HG03457 (cell line): Measurements from ENCODE around the gene CYTL1.
"Not testable (repeated sequence)": the region's sequence is repeated elsewhere in the genome, so short reads cannot be mapped to it uniquely, and the experiment has no call there.

Source experiments
- ATAC-seq: cut with Tn5 transposase; IDR thresholded peaks from one replicate; pipeline ENCODE4 v1.9.1; 2021; ENCODE audit warnings: moderate number of reproducible peaks; ENCODE audit not compliant: unreplicated experiment

The CYTL1 gene

DNA sequence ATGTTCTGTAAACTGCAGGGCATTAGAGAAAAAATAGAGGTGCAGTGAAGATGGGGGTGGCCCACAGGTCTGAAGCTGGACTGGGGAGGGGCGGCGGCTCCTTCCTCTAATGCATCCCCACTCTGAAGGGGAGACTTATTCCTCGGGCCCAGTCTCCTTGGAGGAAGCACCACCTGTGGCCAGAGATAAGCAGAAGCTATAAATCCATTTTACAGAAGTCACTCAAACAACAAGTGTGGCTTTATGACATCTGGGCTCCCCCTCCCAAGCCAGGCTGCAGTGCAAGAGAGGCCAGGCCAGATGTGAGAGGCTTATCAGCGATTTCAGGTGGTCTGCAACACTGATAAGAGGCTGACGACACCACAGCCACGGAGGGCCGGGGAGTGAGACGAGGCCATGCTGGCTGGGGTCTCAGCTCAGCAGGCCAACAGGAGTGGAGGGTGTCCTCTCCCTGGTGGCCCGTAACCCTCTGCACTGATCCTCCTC lies 15.8 kb downstream of the CYTL1 start:
- no peak for ATAC-seq

GRCh38 chr4:5001641-5002040 lies 17.6 kb downstream of the CYTL1 start:
- not testable (repeated sequence) for ATAC-seq

GRCh38 chr4:4996935-4997334 lies 22.3 kb downstream of the CYTL1 start:
- ATAC-seq: not testable (repeated sequence)

GRCh38 chr4:4995908-4996265 lies 23.4 kb downstream of the CYTL1 start:
- ATAC-seq: no peak

- ATAC-seq: no peak
Observed at GRCh38 chr4:4995103-4995907, 24.0 kb downstream of the CYTL1 start.

DNA sequence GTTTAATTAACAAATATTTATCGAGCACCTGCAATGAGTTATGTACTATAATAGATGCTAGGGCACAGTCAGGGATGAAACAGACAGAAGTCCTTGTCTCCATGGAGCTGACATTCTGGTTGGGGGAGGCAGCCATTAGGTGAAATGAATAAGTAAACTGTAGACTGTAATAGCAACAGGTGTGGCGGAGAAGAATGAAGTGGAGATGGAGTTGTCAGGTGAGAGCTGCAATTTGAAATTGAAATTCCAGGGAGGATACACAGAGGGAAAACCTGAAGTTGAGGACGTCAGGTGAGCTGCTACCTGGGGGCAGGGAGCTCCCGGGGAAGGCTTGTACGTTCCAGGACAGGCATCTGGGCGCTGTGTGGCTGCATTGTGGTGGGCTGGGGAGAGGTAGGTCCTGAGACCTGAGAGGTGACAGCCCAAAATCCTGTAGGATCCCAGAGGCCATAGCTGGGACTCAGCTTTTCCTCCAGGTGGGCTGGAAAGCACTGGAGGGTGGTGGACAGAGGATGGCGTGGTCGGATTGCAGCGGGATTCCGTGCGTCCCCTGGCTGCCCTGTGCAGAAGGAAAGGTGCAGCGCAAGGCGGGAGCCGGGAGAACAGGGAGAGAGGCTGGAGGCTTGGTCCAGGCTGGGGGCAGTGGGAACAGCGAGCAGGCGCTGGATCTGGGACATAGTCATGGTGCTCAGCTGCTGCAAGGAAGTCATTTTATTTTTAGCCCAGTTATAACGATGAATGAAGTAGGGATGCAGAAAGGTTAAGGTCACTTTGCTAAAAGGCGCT lies 24.8 kb downstream of the CYTL1 start:
- no peak for ATAC-seq

GRCh38 chr4:4992833-4993232 lies 26.4 kb downstream of the CYTL1 start:
- ATAC-seq: no peak

DNA sequence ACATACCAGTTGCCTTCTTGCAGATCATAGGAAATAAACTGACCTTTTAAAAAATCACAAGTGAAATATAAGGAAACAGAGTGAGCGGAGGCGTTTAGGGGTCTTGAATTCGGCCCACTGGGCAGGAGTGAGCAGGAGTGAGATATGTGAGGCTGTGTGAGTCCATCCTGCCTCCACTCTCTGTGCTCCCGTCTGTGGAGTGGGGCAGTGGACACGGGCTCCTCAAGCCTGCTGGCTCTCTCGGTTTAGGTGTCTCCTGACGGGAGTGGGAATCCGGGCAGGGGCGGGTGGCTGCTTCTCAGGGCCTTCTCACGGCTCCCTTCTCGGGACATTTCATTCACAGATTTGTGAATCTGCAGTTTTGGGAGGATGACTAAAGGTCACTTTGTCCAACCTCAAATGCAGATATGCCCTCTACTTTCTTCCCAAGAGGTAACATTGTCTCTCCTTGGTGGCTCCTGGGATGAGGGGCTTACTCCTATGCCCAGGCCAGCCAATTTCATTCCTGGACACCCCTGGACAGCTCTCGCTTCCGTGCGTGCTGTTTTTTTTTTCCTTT lies 27.6 kb downstream of the CYTL1 start:
- no peak for ATAC-seq

DNA sequence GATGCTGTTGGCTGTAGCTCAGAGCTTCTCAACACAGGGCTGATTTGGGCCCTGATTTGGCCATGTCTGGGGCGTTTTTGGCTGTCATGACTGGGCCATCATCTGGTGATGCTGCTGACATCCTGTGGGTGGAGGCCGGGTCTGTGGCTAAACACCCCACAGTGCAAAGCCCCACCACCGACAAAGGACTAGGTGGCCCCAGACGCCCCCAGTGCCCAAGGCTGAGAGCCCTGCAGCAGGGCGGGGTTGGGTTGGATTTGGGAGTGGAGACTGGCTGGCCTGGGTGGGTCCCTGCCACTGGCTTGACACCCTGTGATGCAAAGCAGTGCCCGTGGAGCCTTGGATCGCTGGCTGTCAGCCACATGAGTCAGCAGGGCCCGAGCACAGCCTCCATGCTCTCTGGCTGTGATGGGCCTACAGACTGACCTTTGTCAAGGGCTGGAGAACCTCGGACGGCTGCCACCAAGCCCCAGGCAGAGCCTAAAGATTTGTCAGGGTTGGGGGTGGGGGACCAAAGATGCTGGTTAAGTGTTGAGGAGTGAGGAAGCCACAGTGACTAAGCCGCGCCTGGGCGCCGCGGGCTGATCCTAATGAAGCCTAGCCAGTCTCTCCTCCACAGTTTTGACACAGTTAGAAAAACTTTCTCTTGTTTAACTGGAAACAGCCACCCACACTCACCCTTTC lies 28.3 kb downstream of the CYTL1 start:
- ATAC-seq: no peak

- no peak for ATAC-seq
Observed at GRCh38 chr4:4990329-4990728, 28.9 kb downstream of the CYTL1 start.

- no peak for ATAC-seq
Observed at GRCh38 chr4:4989083-4989622, 30.1 kb downstream of the CYTL1 start.

DNA sequence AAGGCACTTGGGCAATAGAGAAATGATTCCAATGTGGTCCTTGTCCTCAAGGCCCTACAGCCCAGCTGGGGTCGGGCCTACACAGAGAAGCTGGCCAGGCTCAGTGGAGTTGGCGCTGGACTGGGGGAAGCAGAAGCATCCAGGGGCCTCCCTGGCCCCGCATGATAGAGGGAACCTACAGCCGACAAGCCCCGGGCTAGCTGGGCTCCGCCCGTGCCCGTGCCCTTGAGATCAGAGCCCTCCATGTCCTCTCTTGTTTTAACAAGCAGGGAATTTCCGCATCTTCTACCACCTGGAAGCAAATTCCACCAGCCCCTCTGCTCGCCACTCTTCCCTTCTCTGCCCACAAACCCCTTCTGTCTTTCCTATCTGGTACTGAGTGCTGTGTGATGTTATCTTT lies 31.6 kb downstream of the CYTL1 start:
- ATAC-seq: no peak

DNA sequence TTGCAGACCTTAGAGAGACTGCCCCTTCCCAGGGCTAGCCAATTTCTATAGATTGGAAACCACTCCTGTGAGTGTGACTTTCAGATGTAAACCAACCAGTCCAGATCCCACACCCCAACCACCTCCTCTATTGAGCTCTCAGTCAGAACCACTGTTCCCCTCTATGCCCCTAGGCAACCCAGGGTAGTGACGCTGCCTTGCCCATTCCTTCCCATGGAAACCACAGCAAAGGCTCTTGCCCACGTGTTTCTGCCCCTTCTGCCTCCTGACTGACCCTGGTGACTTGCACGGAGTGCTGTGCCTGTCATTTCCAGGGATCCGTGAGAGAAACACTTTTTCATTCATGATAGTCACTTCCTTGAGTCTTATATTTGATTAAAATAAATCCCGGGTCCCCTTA lies 32.4 kb downstream of the CYTL1 start:
- no peak for ATAC-seq

- no peak for ATAC-seq
Observed at GRCh38 chr4:4985844-4986243, 33.4 kb downstream of the CYTL1 start.

GRCh38 chr4:4985036-4985435 lies 34.2 kb downstream of the CYTL1 start:
- ATAC-seq: no peak

GRCh38 chr4:4984186-4984585 lies 35.1 kb downstream of the CYTL1 start:
- ATAC-seq: no peak

DNA sequence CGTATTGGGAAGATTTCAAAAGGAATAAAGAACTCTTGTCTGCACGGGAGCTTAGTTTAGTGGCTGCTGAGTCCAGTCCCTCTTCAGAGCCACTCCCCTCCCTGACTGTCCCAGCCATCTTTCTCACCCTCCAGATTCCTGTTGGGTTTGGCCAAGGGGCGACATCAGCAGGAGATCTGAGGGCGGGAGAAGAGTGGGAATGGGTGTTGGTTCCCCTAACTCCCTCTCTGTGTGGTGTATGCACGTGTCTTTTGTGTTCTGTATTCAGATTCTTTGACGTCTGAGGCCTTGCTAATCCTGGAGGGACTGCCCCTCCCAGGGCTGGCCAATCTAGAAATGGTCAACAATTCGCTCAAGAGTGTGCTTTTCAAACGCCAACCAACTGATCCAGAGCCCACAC lies 37.4 kb downstream of the CYTL1 start:
- no peak for ATAC-seq

GRCh38 chr4:4981427-4981826 lies 37.8 kb downstream of the CYTL1 start:
- no peak for ATAC-seq

GRCh38 chr4:4980621-4981230 lies 38.5 kb downstream of the CYTL1 start:
- no peak for ATAC-seq

GRCh38 chr4:4979971-4980370 lies 39.3 kb downstream of the CYTL1 start:
- ATAC-seq: no peak

DNA sequence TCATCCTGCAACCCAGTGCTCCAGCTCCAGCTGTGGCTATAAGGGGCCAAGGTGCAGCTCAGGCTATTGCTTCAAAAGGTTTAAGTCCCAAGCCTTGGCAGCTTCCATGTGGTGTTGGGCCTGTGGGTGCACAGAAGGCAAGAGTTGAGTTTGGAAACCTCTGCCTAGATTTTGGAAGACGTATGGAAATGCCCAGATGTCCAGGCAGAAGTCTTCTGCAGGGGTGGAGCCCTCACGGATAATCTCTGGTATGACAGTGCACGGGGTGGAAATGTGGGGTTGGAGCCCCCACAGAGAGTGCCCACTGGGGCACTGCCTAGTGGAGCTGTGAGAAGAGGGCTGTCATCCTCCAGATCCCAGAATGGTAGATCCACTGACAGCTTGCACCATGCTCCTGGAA lies 44.5 kb downstream of the CYTL1 start:
- ATAC-seq: no peak
